Keratinocyte (primary cell): ENCODE data around the gene HAX1.

Experiments used
- EZH2 ChIP-seq: IDR thresholded peaks from one replicate; pipeline ENCODE4 v1.6.1; 2012; ENCODE audit warnings: inconsistent platforms, mild to moderate bottlenecking, low read length, moderate library complexity
- TF ChIP-seq, protein P1 (sequence below), 3 experiments: IDR thresholded peaks in 1 of 3; conservative IDR thresholded peaks in 1 of 3; optimal IDR thresholded peaks in 1 of 3; 2 replicates in 2 of 3; 3 replicates in 1 of 3; pipeline versions ENCODE3 to v1.5.1; 2011; ENCODE audit warnings: low read length in 3 of 3, mild to moderate bottlenecking in 3 of 3, moderate library complexity in 2 of 3, control low read depth in 1 of 3, inconsistent platforms in 1 of 3; ENCODE audit not compliant: insufficient read depth in 2 of 3; ENCODE audit errors: extremely low read depth in 1 of 3

GRCh38 chr1:154258784-154259183 lies 13.6 kb upstream of the HAX1 start:
- TF ChIP-seq, protein P1, sequence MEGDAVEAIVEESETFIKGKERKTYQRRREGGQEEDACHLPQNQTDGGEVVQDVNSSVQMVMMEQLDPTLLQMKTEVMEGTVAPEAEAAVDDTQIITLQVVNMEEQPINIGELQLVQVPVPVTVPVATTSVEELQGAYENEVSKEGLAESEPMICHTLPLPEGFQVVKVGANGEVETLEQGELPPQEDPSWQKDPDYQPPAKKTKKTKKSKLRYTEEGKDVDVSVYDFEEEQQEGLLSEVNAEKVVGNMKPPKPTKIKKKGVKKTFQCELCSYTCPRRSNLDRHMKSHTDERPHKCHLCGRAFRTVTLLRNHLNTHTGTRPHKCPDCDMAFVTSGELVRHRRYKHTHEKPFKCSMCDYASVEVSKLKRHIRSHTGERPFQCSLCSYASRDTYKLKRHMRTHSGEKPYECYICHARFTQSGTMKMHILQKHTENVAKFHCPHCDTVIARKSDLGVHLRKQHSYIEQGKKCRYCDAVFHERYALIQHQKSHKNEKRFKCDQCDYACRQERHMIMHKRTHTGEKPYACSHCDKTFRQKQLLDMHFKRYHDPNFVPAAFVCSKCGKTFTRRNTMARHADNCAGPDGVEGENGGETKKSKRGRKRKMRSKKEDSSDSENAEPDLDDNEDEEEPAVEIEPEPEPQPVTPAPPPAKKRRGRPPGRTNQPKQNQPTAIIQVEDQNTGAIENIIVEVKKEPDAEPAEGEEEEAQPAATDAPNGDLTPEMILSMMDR (optimal IDR thresholded peaks at IDR 0.05 in 1 of 3, IDR thresholded peaks at IDR 0.05 in 1 of 3, conservative IDR thresholded peaks at IDR 0.05 in 1 of 3; ENCODE audit: extremely low read depth in 1 of 3, insufficient read depth in 2 of 3, low read length in 3 of 3) = no peak
- no peak for TF ChIP-seq EZH2
